Endothelial cell of umbilical vein (primary cell): Measurements from ENCODE around the gene ARL5C. TPM values are rescaled to one million over a fixed set of nuclear protein-coding genes. Genes with fewer than 3 reads are reported as not detected.

Experiments
- BruUV-seq: library from RNA; stranded (reverse); fragments of 400-500 nt; replicated peaks from 2 replicates; lab custom pipeline; 2021; lab: Mats Ljungman, UMichigan
- CTCF ChIA-PET: fragments of 300-600, 350-600 bp; sonication (Branson Sonifier 250); formaldehyde crosslinking; loops from one replicate; lab custom pipeline; 2021; ENCODE audit warnings: antibody characterized with exemption, inconsistent platforms; lab: Charles Lee
- POLR2A ChIA-PET: fragments of 300-600, 350-600 bp; sonication (Branson Sonifier 250); formaldehyde crosslinking; loops from one replicate; lab custom pipeline; 2021; ENCODE audit warnings: antibody characterized with exemption, inconsistent platforms; lab: Charles Lee
- DNase-seq: peaks from one replicate; pipeline ENCODE4 v3.0.0-alpha.2; 2011; ENCODE audit warnings: low read depth, low spot score
- FAIRE-seq: peaks from 2 replicates; lab custom pipeline; 2011; peaks lifted over from hg19 to GRCh38; lab: Jason Lieb, UNC
- H2AFZ ChIP-seq: 2 replicates; pipeline ENCODE4 v1.6.0; 2012; ENCODE audit warnings: low read depth, low read length, control low read depth, inconsistent platforms
- H3K27ac ChIP-seq: 2 replicates; pipeline ENCODE4 v1.5.1; 2011; ENCODE audit warnings: low read depth, mild to moderate bottlenecking, control low read depth, low read length, moderate library complexity; ENCODE audit not compliant: insufficient read depth
- H3K27me3 ChIP-seq, 2 experiments: 2 replicates each; pipeline versions ENCODE4 v1.6.0 to v1.6.1; 2011; ENCODE audit warnings: low read length in 2 of 2, mixed read lengths in 1 of 2; ENCODE audit not compliant: control insufficient read depth in 2 of 2, insufficient read depth in 2 of 2
- H3K36me3 ChIP-seq, 2 experiments: 2 replicates in 1 of 2; 3 replicates in 1 of 2; pipeline ENCODE4 v1.5.1; 2011; ENCODE audit warnings: low read length in 2 of 2, mild to moderate bottlenecking in 1 of 2, moderate library complexity in 1 of 2; ENCODE audit not compliant: control insufficient read depth in 2 of 2, insufficient read depth in 2 of 2; ENCODE audit errors: extremely low read depth in 1 of 2
- H3K4me1 ChIP-seq: 3 replicates; pipeline ENCODE4 v1.5.1; 2011; ENCODE audit warnings: mild to moderate bottlenecking, low read length; ENCODE audit not compliant: control insufficient read depth, insufficient read depth; ENCODE audit errors: extremely low read depth
- H3K4me2 ChIP-seq: 2 replicates; pipeline ENCODE4 v1.6.1; 2011; ENCODE audit warnings: low read length, control low read depth, mixed read lengths; ENCODE audit not compliant: insufficient read depth
- H3K4me3 ChIP-seq, 3 experiments: fragments of 200-600 bp in 1 of 3; sonication (generic), shearing (Covaris generic) in 1 of 3; replicated peaks in 1 of 3; 2 replicates each; pipeline ENCODE4 v1.5.1; 2011 to 2016; ENCODE audit warnings: control low read depth in 3 of 3, low read length in 3 of 3, mild to moderate bottlenecking in 2 of 3, inconsistent platforms in 1 of 3, low read depth in 1 of 3, moderate library complexity in 1 of 3; ENCODE audit not compliant: insufficient read depth in 1 of 3
- H3K79me2 ChIP-seq: 2 replicates; pipeline ENCODE4 v1.6.0; 2012; ENCODE audit warnings: low read length, inconsistent platforms; ENCODE audit not compliant: control insufficient read depth, insufficient read depth
- H3K9ac ChIP-seq: replicated peaks from 2 replicates; pipeline ENCODE3; 2011; ENCODE audit warnings: low read length, control low read depth; ENCODE audit not compliant: insufficient read depth; ENCODE audit errors: extremely low read depth
- H3K9me1 ChIP-seq: replicated peaks from 3 replicates; pipeline ENCODE4 v1.6.0; 2011; ENCODE audit warnings: mild to moderate bottlenecking, low read length; ENCODE audit not compliant: control insufficient read depth, insufficient read depth; ENCODE audit errors: extremely low read depth
- H3K9me3 ChIP-seq: replicated peaks from 2 replicates; pipeline ENCODE4 v1.5.1; 2012; ENCODE audit warnings: low read length, inconsistent platforms; ENCODE audit not compliant: control insufficient read depth, insufficient read depth
- H4K20me1 ChIP-seq: replicated peaks from 2 replicates; pipeline ENCODE3; 2011; ENCODE audit warnings: mild to moderate bottlenecking, low read length; ENCODE audit not compliant: control insufficient read depth, insufficient read depth; ENCODE audit errors: extremely low read depth
- CTCF ChIP-seq, 2 donors: IDR thresholded peaks; 1 replicate in 1 of 2; 2 replicates in 1 of 2; pipeline ENCODE4 v1.5.1; 2011; ENCODE audit warnings: low read length in 2 of 2, mild to moderate bottlenecking in 2 of 2, moderate library complexity in 2 of 2, control low read depth in 1 of 2, inconsistent platforms in 1 of 2, low read depth in 1 of 2; ENCODE audit not compliant: insufficient read depth in 1 of 2; ENCODE audit errors: extremely low read depth in 1 of 2
- EZH2 ChIP-seq: IDR thresholded peaks from 2 replicates; pipeline ENCODE4 v1.6.1; 2012; ENCODE audit warnings: borderline replicate concordance, low read depth, mild to moderate bottlenecking, moderate library complexity, low read length, inconsistent platforms; ENCODE audit not compliant: severe bottlenecking
- FOS ChIP-seq: IDR thresholded peaks from 2 replicates; pipeline ENCODE4 v1.6.1; 2011; ENCODE audit warnings: mild to moderate bottlenecking, low read length, moderate library complexity, borderline replicate concordance; ENCODE audit not compliant: insufficient read depth
- GATA2 ChIP-seq: IDR thresholded peaks from 2 replicates; pipeline ENCODE4 v1.7.0; 2011; ENCODE audit warnings: low read depth, mild to moderate bottlenecking, moderate library complexity, mixed read lengths, low read length; ENCODE audit not compliant: insufficient read length, insufficient read depth
- JUN ChIP-seq: IDR thresholded peaks from 2 replicates; pipeline ENCODE4 v1.6.1; 2011; ENCODE audit warnings: borderline replicate concordance, low read depth; ENCODE audit not compliant: insufficient read length, insufficient read depth
- MYC ChIP-seq: IDR thresholded peaks from one replicate; pipeline ENCODE4 v1.6.1; 2011; ENCODE audit warnings: mild to moderate bottlenecking, low read depth, low read length
- POLR2A ChIP-seq: IDR thresholded peaks from 2 replicates; pipeline ENCODE4 v1.6.1; 2012; ENCODE audit warnings: low read depth, mild to moderate bottlenecking, control low read depth, low read length
- POLR2AphosphoS5 ChIP-seq: IDR thresholded peaks from 2 replicates; pipeline ENCODE4 v1.6.1; 2012; ENCODE audit warnings: low read depth, mild to moderate bottlenecking, control low read depth, low read length, moderate library complexity; ENCODE audit not compliant: insufficient read depth
- dilution Hi-C: fragments of 300-500 bp; cut with MboI; formaldehyde crosslinking; loops from one replicate; pipeline ENCODE4 v1.15.0; 2019; ENCODE audit warnings: low sequenced_read_pairs; ENCODE audit not compliant: extremely low pct_ligation_motif_present
- intact Hi-C: fragments of 100-400 bp; cut with micrococcal nuclease; formaldehyde crosslinking; loops from one replicate; pipeline ENCODE4 v1.10.0; 2022
- polyA plus RNA-seq, 4 experiments: library from polyadenylated mRNA; depleted of rRNA in 3 of 4; stranded (reverse) in 3 of 4; unstranded in 1 of 4; fragments of >200 nt; gene quantifications; 2 replicates each; pipeline versions ENCODE4 v1.2.1 to v1.2.3, GENCODE V29; 2011 to 2012; ENCODE audit warnings: missing spikeins in 1 of 4
- total RNA-seq: library from RNA; stranded (reverse); gene quantifications from 2 replicates; pipeline ENCODE4 v1.2.3, GENCODE V29; 2021
- TF ChIP-seq, protein P1 (sequence below): IDR thresholded peaks from 2 replicates; pipeline ENCODE4 v1.6.1; 2011; ENCODE audit not compliant: insufficient read depth, insufficient read length

ARL5C gene
- total and polyA plus RNA-seq, 2 donors (not counting 3 experiments of a cell fraction or from before 2014, with no cell fraction given) = not detected

DNA sequence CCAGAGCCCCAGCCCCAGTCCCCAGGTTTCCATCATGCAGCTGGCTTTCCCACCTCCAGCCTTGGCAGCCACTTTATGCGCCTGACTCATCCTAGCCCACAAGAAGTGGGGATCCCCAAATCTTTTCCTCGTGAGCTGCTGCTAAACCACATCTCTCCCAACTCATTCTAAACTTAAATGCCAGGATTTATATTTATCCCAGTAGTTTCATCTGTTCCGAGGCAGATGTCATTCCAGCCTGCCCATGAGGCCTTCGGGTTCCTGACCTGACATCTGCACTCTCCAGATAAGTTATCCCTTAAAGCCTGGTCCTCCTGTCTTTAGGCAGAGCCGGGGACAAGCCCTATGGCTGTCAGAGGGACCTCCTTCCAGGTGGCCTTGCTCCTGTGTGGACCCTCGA, 31.1 kb downstream of the ARL5C start:
- no peak for TF ChIP-seq POLR2A
- DNase-seq = no peak
- no peaks in the 10 kb centered on the region for H3K79me2 ChIP-seq
- no TSS peak for BruUV-seq
- H3K36me3 ChIP-seq = no peaks in the 10 kb centered on the region
- no peak overlapping the region for H3K27ac ChIP-seq
- no peak overlapping the region for H2AFZ ChIP-seq
- intact Hi-C loops = no loop called here
- no peak overlapping the region for H3K9ac ChIP-seq
- H3K4me2 ChIP-seq = no peak overlapping the region
- H4K20me1 ChIP-seq = no peaks in the 10 kb centered on the region
- no peak for FAIRE-seq
- H3K4me1 ChIP-seq = no peaks in the 10 kb centered on the region
- peaks cover 5% of the 10 kb centered on the region in 2 experiments for H3K27me3 ChIP-seq
- ChIA-PET CTCF (interaction anchor here (1.4 to 1.5 kb wide), 3 partner anchors 12 to 152 kb away, joined by 3 to 5 read pairs (median 3); no protein-coding TSS in a partner anchor), POLR2A (no interaction called here)
- H3K4me3 ChIP-seq = no peak overlapping the region
- no peaks in the 10 kb centered on the region for H3K9me3 ChIP-seq
- dilution Hi-C loops = no loop called here
- H3K9me1 ChIP-seq = no peaks in the 10 kb centered on the region

GRCh38 chr17:39132192-39132610, 33.8 kb downstream of the ARL5C start:
- no peaks in the 10 kb centered on the region for H3K79me2 ChIP-seq
- H3K27me3 ChIP-seq = peaks cover 5% of the 10 kb centered on the region in 2 experiments
- ChIA-PET CTCF (interaction anchor here (1.0 kb wide), 1 partner anchor 149 kb away, joined by 3 read pairs; no protein-coding TSS in a partner anchor), POLR2A (no interaction called here)
- TF ChIP-seq FOS (no peak), POLR2AphosphoS5 (no peak), CTCF (IDR thresholded peaks at IDR 0.05; ENCODE audit: extremely low read depth in 1 of 2, insufficient read depth in 1 of 2, low read depth in 1 of 2, low read length in 2 of 2) (no peak), JUN (no peak), GATA2 (no peak), EZH2 (no peak), MYC (no peak), POLR2A (no peak)
- TF ChIP-seq, protein P1, sequence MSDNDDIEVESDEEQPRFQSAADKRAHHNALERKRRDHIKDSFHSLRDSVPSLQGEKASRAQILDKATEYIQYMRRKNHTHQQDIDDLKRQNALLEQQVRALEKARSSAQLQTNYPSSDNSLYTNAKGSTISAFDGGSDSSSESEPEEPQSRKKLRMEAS = no peak
- dilution Hi-C loops = no loop called here
- no TSS peak for BruUV-seq
- no peak overlapping the region for H2AFZ ChIP-seq
- no peak for DNase-seq
- H3K4me2 ChIP-seq = no peak overlapping the region
- intact Hi-C loops = no loop called here
- H3K4me3 ChIP-seq = no peak overlapping the region
- no peaks in the 10 kb centered on the region for H3K9me3 ChIP-seq
- H3K27ac ChIP-seq = no peak overlapping the region
- H3K36me3 ChIP-seq = no peaks in the 10 kb centered on the region
- FAIRE-seq = no peak
- no peaks in the 10 kb centered on the region for H3K9me1 ChIP-seq
- no peaks in the 10 kb centered on the region for H3K4me1 ChIP-seq
- H3K9ac ChIP-seq = no peak overlapping the region
- H4K20me1 ChIP-seq = no peaks in the 10 kb centered on the region
